ENCODE measurements around the gene TPBGL. TPM values are rescaled to one million over a fixed set of nuclear protein-coding genes. Genes with fewer than 3 reads are reported as not detected.

Gene TPBGL, protein sequence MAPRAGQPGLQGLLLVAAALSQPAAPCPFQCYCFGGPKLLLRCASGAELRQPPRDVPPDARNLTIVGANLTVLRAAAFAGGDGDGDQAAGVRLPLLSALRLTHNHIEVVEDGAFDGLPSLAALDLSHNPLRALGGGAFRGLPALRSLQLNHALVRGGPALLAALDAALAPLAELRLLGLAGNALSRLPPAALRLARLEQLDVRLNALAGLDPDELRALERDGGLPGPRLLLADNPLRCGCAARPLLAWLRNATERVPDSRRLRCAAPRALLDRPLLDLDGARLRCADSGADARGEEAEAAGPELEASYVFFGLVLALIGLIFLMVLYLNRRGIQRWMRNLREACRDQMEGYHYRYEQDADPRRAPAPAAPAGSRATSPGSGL
- not detected for polyA plus RNA-seq (ENCODE audit: low read depth in 6 of 6)

DNA sequence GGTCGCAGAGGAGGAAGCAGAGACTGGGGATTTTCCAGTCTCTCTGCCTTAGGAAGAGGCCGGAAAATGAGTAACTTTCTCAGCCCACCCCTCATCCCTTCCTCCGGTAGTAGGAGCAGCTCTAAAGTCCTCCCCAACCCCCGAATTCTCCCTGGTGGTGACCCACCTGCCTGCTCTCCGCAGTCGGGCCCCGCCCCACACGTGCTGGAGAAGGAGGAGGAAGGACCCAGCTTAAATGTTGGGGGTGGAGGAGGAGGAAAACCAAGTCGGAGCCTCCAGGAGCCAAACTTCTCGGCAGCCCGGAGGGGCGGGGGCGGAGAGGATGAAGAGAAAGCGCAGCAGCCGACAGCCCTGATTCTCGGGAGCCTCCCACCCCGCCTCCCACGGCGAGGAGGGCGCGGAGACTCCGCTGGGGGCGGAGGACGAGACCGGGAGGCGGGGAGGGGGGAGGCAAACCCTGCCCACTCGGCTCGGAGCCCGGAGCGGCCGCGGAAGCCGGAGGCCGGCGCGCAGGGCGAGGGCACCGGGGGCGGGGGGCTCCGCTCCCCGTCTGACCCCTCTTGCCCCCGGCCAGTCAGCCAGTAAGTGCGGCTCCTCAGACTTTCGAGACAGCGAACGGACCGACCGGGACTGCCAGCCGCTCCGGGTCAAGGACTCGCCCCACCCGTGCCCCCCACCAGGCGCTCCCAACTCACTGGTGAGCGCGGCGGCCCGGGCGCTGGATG, at the start of gene TPBGL:
TPBGL (plus strand) TSS at position 464 of the 725 bp plus-strand sequence. CDS start 276 bp downstream, outside the sequence.
- ATAC-seq (ENCODE audit: low read depth in 2 of 2), result no peak
- peaks cover 9 to 13% (median 13%) of the 10 kb centered on the region in 3 donors for H3K4me1 Mint-ChIP-seq
- DNase-seq, result no peak
- peak within 1 kb of the TSS in 2 of 6 donors; percentile 42 to 49 for H3K27ac Mint-ChIP-seq
- H3K4me3 Mint-ChIP-seq, result peak within 1 kb of the TSS; percentile 70 to 90 (median 78)
- no peaks in the 10 kb centered on the region for H3K9me3 Mint-ChIP-seq
- no peaks in the 10 kb centered on the region for H3K36me3 Mint-ChIP-seq
- peaks cover 56 to 86% (median 70%) of the 10 kb centered on the region in 3 donors for H3K27me3 Mint-ChIP-seq

GRCh38 chr11:75191330-75191717, 49.2 kb upstream of the TPBGL start:
- Mint-ChIP-seq H3K4me1 (no peaks in the 10 kb centered on the region), H3K27me3 (peaks cover 0 to 7% (median 6%) of the 10 kb centered on the region in 3 donors), H3K4me3 (no peak overlapping the region)

DNA sequence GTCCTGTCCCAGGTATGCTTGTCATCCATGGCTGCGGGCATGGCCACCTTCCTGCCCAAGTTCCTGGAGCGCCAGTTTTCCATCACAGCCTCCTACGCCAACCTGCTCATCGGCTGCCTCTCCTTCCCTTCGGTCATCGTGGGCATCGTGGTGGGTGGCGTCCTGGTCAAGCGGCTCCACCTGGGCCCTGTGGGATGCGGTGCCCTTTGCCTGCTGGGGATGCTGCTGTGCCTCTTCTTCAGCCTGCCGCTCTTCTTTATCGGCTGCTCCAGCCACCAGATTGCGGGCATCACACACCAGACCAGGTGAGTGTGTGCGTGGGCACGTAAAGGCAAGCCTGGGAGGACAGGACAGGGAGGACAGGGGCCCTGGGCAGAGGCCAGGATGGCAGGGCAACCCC, 47.3 kb upstream of the TPBGL start:
- no peak for DNase-seq
- peak overlapping the region in 1 of 6 donors; percentile 65 for H3K27ac Mint-ChIP-seq
- no peak for ATAC-seq (ENCODE audit: low read depth in 2 of 2)
- H3K4me1 Mint-ChIP-seq, result no peaks in the 10 kb centered on the region
- H3K36me3 Mint-ChIP-seq, result no peaks in the 10 kb centered on the region
- peak overlapping the region in 1 of 8 donors; percentile 70 for H3K4me3 Mint-ChIP-seq
- peaks cover 0 to 8% (median 8%) of the 10 kb centered on the region in 3 donors for H3K27me3 Mint-ChIP-seq
- H3K9me3 Mint-ChIP-seq, result no peaks in the 10 kb centered on the region

More at GRCh38 chr11:75191330-75191717, 49.2 kb upstream of the TPBGL start:
- no peak for DNase-seq
- no peak for ATAC-seq (ENCODE audit: low read depth in 2 of 2)
- no peaks in the 10 kb centered on the region for H3K36me3 Mint-ChIP-seq
- H3K9me3 Mint-ChIP-seq, result no peaks in the 10 kb centered on the region
- no peak overlapping the region for H3K27ac Mint-ChIP-seq

DNA sequence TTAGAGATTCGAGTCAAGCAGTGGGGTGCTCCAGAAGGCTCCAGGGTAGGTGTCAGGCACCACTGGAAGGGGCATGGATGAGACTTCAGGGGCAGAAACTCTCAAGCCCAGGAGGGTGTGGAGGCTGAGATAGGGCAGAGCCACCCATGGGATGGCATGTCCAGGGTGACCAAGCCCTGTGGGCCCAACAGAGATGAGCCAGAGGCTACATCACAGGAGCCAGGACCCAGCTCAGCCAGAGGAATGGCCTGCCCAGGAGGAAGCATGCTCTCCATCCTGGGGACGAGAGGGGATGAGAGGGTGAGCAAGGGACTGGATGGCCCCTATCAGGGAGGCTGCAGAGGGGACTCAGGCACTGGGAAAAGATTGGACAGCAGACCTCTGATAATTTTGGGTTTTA, 46.9 kb upstream of the TPBGL start:
- Mint-ChIP-seq H3K27me3 (peaks cover 0 to 8% (median 8%) of the 10 kb centered on the region in 3 donors), H3K9me3 (no peaks in the 10 kb centered on the region), H3K4me1 (no peaks in the 10 kb centered on the region), H3K4me3 (no peak overlapping the region), H3K36me3 (no peaks in the 10 kb centered on the region), H3K27ac (no peak overlapping the region)
- DNase-seq (no peak), ATAC-seq (ENCODE audit: low read depth in 2 of 2) (no peak)

GRCh38 chr11:75194147-75194546, 46.4 kb upstream of the TPBGL start:
- H3K36me3 Mint-ChIP-seq, result no peaks in the 10 kb centered on the region
- peak overlapping the region in 1 of 6 donors; percentile 42 for H3K27ac Mint-ChIP-seq
- H3K4me3 Mint-ChIP-seq, result no peak overlapping the region
- peaks cover 0 to 8% (median 8%) of the 10 kb centered on the region in 3 donors for H3K27me3 Mint-ChIP-seq
- no peaks in the 10 kb centered on the region for H3K4me1 Mint-ChIP-seq
- no peaks in the 10 kb centered on the region for H3K9me3 Mint-ChIP-seq
- no peak for ATAC-seq (ENCODE audit: low read depth in 2 of 2)
- DNase-seq, result no peak

- Mint-ChIP-seq H3K36me3 (no peaks in the 10 kb centered on the region), H3K9me3 (no peaks in the 10 kb centered on the region), H3K27ac (no peak overlapping the region), H3K27me3 (peaks cover 0 to 17% (median 8%) of the 10 kb centered on the region in 3 donors), H3K4me1 (no peaks in the 10 kb centered on the region), H3K4me3 (no peak overlapping the region)
- ATAC-seq (ENCODE audit: low read depth in 2 of 2) (no peak), DNase-seq (no peak)
Measured at GRCh38 chr11:75195167-75195962, 45.2 kb upstream of the TPBGL start.

DNA sequence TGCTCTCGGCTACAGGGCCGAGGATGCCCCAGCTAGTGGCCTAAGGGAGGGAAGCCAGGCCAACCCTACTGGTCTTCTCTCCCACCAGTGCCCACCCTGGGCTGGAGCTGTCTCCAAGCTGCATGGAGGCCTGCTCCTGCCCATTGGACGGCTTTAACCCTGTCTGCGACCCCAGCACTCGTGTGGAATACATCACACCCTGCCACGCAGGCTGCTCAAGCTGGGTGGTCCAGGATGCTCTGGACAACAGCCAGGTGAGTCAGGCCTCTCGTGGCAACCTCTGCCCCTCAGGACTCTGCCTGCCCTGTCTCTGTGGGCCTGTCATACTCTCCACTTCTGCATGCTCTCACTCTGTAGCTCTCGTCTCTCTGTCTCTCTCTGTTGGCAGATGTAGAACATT, 44.1 kb upstream of the TPBGL start:
- DNase-seq (no peak), ATAC-seq (ENCODE audit: low read depth in 2 of 2) (no peak)
- H3K4me1 Mint-ChIP-seq, result no peaks in the 10 kb centered on the region
- H3K27ac Mint-ChIP-seq, result no peak overlapping the region
- no peak overlapping the region for H3K4me3 Mint-ChIP-seq
- no peaks in the 10 kb centered on the region for H3K36me3 Mint-ChIP-seq
- H3K27me3 Mint-ChIP-seq, result peaks cover 0 to 20% (median 8%) of the 10 kb centered on the region in 3 donors
- no peaks in the 10 kb centered on the region for H3K9me3 Mint-ChIP-seq

DNA sequence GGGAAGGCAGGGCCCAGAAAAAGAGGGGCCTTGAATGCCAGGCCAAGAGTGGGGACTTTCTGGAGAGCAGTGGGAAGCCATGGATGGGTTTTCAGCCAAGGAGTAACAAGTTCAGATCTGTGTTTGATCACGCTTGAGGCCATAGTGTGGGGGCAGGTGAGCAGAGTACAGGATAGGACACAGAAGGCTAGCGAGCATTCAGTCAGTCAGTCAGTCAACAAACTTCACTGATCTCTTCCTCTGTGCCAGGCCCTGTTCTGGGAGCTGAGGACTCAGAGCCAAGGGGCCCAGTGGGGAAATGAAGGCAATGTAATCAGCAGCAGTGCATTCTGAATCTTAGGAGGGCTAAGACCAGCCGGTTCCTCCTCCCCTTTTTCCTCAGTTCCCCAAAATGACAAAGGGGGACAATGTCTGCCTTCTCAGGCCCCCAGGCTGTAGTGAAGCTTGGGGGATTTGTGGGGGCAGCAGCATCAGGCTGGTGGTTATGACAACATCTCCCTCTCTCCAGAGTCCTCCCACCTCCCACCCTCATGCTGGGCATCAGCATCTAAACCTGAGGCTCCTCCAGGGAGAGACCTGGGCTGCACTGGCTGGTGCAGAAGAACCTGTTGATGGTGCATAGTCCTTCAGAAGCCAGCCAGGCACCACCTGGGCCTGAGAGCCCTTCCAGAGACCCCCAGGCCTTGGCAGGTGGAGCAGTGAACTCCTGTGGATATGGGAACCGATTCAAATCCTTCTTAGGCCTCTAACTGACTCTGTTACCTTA, 42.9 kb upstream of the TPBGL start:
- ATAC-seq (ENCODE audit: low read depth in 2 of 2) (no peak), DNase-seq (no peak)
- H3K36me3 Mint-ChIP-seq, result no peaks in the 10 kb centered on the region
- H3K4me1 Mint-ChIP-seq, result no peaks in the 10 kb centered on the region
- H3K4me3 Mint-ChIP-seq, result peak overlapping the region in 1 of 8 donors; percentile 14
- H3K27ac Mint-ChIP-seq, result no peak overlapping the region
- peaks cover 12 to 30% (median 13%) of the 10 kb centered on the region in 3 donors for H3K27me3 Mint-ChIP-seq
- H3K9me3 Mint-ChIP-seq, result no peaks in the 10 kb centered on the region

- no peak overlapping the region for H3K27ac Mint-ChIP-seq
- H3K27me3 Mint-ChIP-seq, result peaks cover 13 to 30% (median 18%) of the 10 kb centered on the region in 3 donors
- no peaks in the 10 kb centered on the region for H3K9me3 Mint-ChIP-seq
- no peaks in the 10 kb centered on the region for H3K36me3 Mint-ChIP-seq
- peak overlapping the region in 1 of 8 donors; percentile 14 for H3K4me3 Mint-ChIP-seq
- H3K4me1 Mint-ChIP-seq, result no peaks in the 10 kb centered on the region
- no peak for DNase-seq
- no peak for ATAC-seq (ENCODE audit: low read depth in 2 of 2)
Measured at GRCh38 chr11:75198278-75198973, 42.1 kb upstream of the TPBGL start.

DNA sequence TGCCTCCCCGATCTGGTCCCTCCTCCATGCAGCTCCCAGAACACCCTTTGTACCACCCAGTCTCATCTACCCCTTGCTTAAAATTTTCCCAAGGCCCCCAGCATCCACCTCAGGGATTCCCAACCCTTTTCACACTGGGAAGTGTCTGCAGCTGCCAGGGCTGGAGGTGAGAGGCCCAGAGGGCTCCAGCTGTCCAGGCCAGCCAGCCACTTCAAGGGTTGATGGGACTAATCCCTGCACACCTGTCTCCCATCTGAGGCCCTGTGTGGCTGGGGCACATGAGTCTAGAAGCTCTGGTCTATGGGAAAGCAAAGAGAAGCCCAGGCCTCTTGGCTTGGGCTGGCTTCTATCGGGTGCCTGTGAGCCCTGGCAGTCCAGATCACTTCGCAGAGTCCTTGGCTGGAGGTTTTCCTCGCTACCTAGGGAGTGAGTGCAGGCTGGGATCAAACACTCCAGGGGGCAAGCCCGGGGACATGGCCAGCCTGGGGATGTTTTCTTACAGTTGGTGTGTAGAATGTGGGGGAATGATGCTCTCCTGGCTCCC, 41.1 kb upstream of the TPBGL start:
- ATAC-seq (ENCODE audit: low read depth in 2 of 2) (no peak), DNase-seq (no peak)
- Mint-ChIP-seq H3K27me3 (peaks cover 13 to 30% (median 24%) of the 10 kb centered on the region in 3 donors), H3K4me1 (no peaks in the 10 kb centered on the region), H3K27ac (no peak overlapping the region), H3K36me3 (no peaks in the 10 kb centered on the region), H3K9me3 (no peaks in the 10 kb centered on the region), H3K4me3 (no peak overlapping the region)

DNA sequence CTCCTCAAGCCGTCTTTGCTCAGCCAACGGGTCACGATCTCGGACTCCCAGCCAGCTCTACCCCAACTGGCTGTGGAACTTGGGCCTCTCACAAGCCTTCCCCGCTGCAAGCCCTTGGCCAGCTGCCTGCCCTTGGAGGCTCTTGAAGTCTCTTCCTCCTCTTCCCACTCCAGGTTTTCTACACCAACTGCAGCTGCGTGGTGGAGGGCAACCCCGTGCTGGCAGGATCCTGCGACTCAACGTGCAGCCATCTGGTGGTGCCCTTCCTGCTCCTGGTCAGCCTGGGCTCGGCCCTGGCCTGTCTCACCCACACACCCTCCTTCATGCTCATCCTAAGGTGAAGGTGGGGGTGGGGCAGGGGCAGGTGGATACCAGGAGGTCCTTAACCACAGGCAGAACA, 40.5 kb upstream of the TPBGL start:
- Mint-ChIP-seq H3K27me3 (peaks cover 13 to 30% (median 24%) of the 10 kb centered on the region in 3 donors), H3K4me1 (no peaks in the 10 kb centered on the region), H3K27ac (no peak overlapping the region), H3K4me3 (no peak overlapping the region), H3K36me3 (no peaks in the 10 kb centered on the region), H3K9me3 (no peaks in the 10 kb centered on the region)
- ATAC-seq (ENCODE audit: low read depth in 2 of 2) (no peak), DNase-seq (no peak)

GRCh38 chr11:75200531-75200930, 40.0 kb upstream of the TPBGL start:
- ATAC-seq (ENCODE audit: low read depth in 2 of 2), result no peak
- Mint-ChIP-seq H3K9me3 (no peaks in the 10 kb centered on the region), H3K4me3 (no peak overlapping the region), H3K36me3 (no peaks in the 10 kb centered on the region), H3K4me1 (no peaks in the 10 kb centered on the region), H3K27me3 (peaks cover 13 to 35% (median 24%) of the 10 kb centered on the region in 3 donors), H3K27ac (no peak overlapping the region)
- DNase-seq, result no peak
